Neural progenitor cell (in vitro differentiated cells): ENCODE measurements around the gene NCDN. TPM values are rescaled to one million over a fixed set of nuclear protein-coding genes. Genes with fewer than 3 reads are reported as not detected.
"Not testable (repeated sequence)": the region's sequence is repeated elsewhere in the genome, so short reads cannot be mapped to it uniquely, and the experiment has no call there.

Experiments
- DNase-seq: peaks from one replicate; pipeline ENCODE4 v3.0.0-alpha.2; 2016; ENCODE audit warnings: low spot score
- H2AFZ ChIP-seq: fragments of 200-600 bp; sonication (generic); replicated peaks from 2 replicates; pipeline ENCODE4 v1.6.1; 2016; ENCODE audit warnings: antibody characterized with exemption
- H3F3A ChIP-seq: fragments of 200-600 bp; sonication (generic); 2 replicates; pipeline ENCODE4 v1.6.1; 2016; ENCODE audit warnings: antibody characterized with exemption, low read depth
- H3K27ac ChIP-seq: fragments of 200-600 bp; sonication (generic); 2 replicates; pipeline ENCODE4 v1.5.1; 2016; ENCODE audit warnings: mild to moderate bottlenecking
- H3K27me3 ChIP-seq: fragments of 200-600 bp; sonication (generic); 2 replicates; pipeline ENCODE4 v1.6.1; 2016; ENCODE audit warnings: mild to moderate bottlenecking, moderate library complexity
- H3K36me3 ChIP-seq: fragments of 200-600 bp; sonication (generic); 2 replicates; pipeline ENCODE4 v1.5.1; 2016
- H3K4me1 ChIP-seq: fragments of 200-600 bp; sonication (generic); 2 replicates; pipeline ENCODE4 v1.6.1; 2016; ENCODE audit warnings: mixed run types
- H3K4me2 ChIP-seq: fragments of 200-600 bp; sonication (generic); 2 replicates; pipeline ENCODE4 v1.6.1; 2016
- H3K4me3 ChIP-seq: fragments of 200-600 bp; sonication (generic); 2 replicates; pipeline ENCODE4 v1.5.1; 2016
- H3K79me2 ChIP-seq: fragments of 200-600 bp; sonication (generic); 2 replicates; pipeline ENCODE4 v1.6.1; 2016; ENCODE audit warnings: low read depth
- H3K9ac ChIP-seq: fragments of 200-600 bp; sonication (generic); 2 replicates; pipeline ENCODE4 v1.6.1; 2016
- H3K9me3 ChIP-seq: fragments of 200-600 bp; sonication (generic); 2 replicates; pipeline ENCODE4 v1.5.1; 2016; ENCODE audit warnings: low read depth
- H4K20me1 ChIP-seq: fragments of 200-600 bp; sonication (generic); 2 replicates; pipeline ENCODE4 v1.6.1; 2016; ENCODE audit warnings: low read depth
- H3K27ac Mint-ChIP-seq: 3 replicates; pipeline ENCODE4 v1.8.0; 2021; ENCODE audit warnings: mixed read lengths
- H3K27me3 Mint-ChIP-seq: 2 replicates; pipeline ENCODE4 v1.8.0; 2022; ENCODE audit warnings: low read depth, mild to moderate bottlenecking, inconsistent platforms, moderate library complexity, mixed read lengths; ENCODE audit not compliant: insufficient read depth
- H3K36me3 Mint-ChIP-seq: 3 replicates; pipeline ENCODE4 v1.8.0; 2021; ENCODE audit warnings: mixed read lengths
- H3K4me1 Mint-ChIP-seq: 3 replicates; pipeline ENCODE4 v1.8.0; 2021; ENCODE audit warnings: mixed read lengths
- H3K4me3 Mint-ChIP-seq: 3 replicates; pipeline ENCODE4 v1.8.0; 2021; ENCODE audit warnings: mild to moderate bottlenecking, moderate library complexity, mixed read lengths
- H3K9me3 Mint-ChIP-seq: 3 replicates; pipeline ENCODE4 v1.8.0; 2020; ENCODE audit warnings: mixed read lengths
- CTCF ChIP-seq: fragments of 200-600 bp; sonication (generic); IDR thresholded peaks from 2 replicates; pipeline ENCODE4 v1.5.1; 2017; ENCODE audit warnings: antibody characterized with exemption, mild to moderate bottlenecking
- EZH2 ChIP-seq: fragments of 200-600 bp; sonication (generic); IDR thresholded peaks from 2 replicates; pipeline ENCODE4 v1.6.1; 2017; ENCODE audit warnings: antibody characterized with exemption, mild to moderate bottlenecking, moderate library complexity
- EZH2phosphoT487 ChIP-seq: fragments of 200-600 bp; sonication (generic); IDR thresholded peaks from 2 replicates; pipeline ENCODE4 v1.6.1; 2017; ENCODE audit warnings: antibody characterized with exemption
- total RNA-seq: library from RNA; depleted of rRNA; stranded (reverse); fragments of >200 nt; gene quantifications from 2 replicates; pipeline ENCODE4 v1.2.3, GENCODE V29; 2015; ENCODE audit warnings: low replicate concordance

Gene NCDN
- total RNA-seq, 1 donor from 2014 or later, result 5.8 TPM

- peak overlapping the region; percentile 42 for H3K4me3 Mint-ChIP-seq
- no peak overlapping the region for H3K27ac Mint-ChIP-seq
- H3K27ac ChIP-seq, result no peak overlapping the region
- H3K9ac ChIP-seq, result no peak overlapping the region
- H3K9me3 ChIP-seq, result no peaks in the 10 kb centered on the region
- H3F3A ChIP-seq, result peaks cover 27% of the 10 kb centered on the region
- peaks cover 36% of the 10 kb centered on the region for H4K20me1 ChIP-seq
- peaks cover 22% of the 10 kb centered on the region for H3K4me1 Mint-ChIP-seq
- no peaks in the 10 kb centered on the region for H3K79me2 ChIP-seq
- H2AFZ ChIP-seq, result peak overlapping the region; percentile 77
- peaks cover 46% of the 10 kb centered on the region for H3K27me3 Mint-ChIP-seq
- H3K4me3 ChIP-seq, result peak overlapping the region; percentile 41
- H3K27me3 ChIP-seq, result peaks cover 80% of the 10 kb centered on the region
- no peaks in the 10 kb centered on the region for H3K36me3 ChIP-seq
- H3K4me1 ChIP-seq, result peaks cover 13% of the 10 kb centered on the region
- DNase-seq, result peak; percentile 42
- peak overlapping the region; percentile 80 for H3K4me2 ChIP-seq
- H3K9me3 Mint-ChIP-seq, result peaks cover 3% of the 10 kb centered on the region
- peaks cover 2% of the 10 kb centered on the region for H3K36me3 Mint-ChIP-seq
- TF ChIP-seq EZH2 (peak; percentile 97), EZH2phosphoT487 (peak; percentile 93), CTCF (no peak)
Observed at GRCh38 chr1:35577071-35577998, 19.7 kb downstream of the NCDN start.

GRCh38 chr1:35580949-35581388 lies 23.4 kb downstream of the NCDN start:
- no peak overlapping the region for H3K9ac ChIP-seq
- H3K36me3 ChIP-seq, result no peaks in the 10 kb centered on the region
- no peaks in the 10 kb centered on the region for H3K9me3 ChIP-seq
- no peak overlapping the region for H3K27ac ChIP-seq
- Mint-ChIP-seq H3K36me3 (no peaks in the 10 kb centered on the region), H3K4me3 (no peak overlapping the region), H3K27ac (no peak overlapping the region), H3K27me3 (peaks cover 20% of the 10 kb centered on the region), H3K4me1 (peaks cover 11% of the 10 kb centered on the region), H3K9me3 (peaks cover 3% of the 10 kb centered on the region)
- no peaks in the 10 kb centered on the region for H3K79me2 ChIP-seq
- no peak overlapping the region for H2AFZ ChIP-seq
- peaks cover 7% of the 10 kb centered on the region for H3K4me1 ChIP-seq
- H3K27me3 ChIP-seq, result peaks cover 43% of the 10 kb centered on the region
- peaks cover 12% of the 10 kb centered on the region for H4K20me1 ChIP-seq
- H3F3A ChIP-seq, result peaks cover 12% of the 10 kb centered on the region
- TF ChIP-seq CTCF (no peak), EZH2 (no peak), EZH2phosphoT487 (no peak)
- H3K4me3 ChIP-seq, result no peak overlapping the region
- H3K4me2 ChIP-seq, result no peak overlapping the region
- DNase-seq, result no peak

GRCh38 chr1:35581621-35582020 lies 24.0 kb downstream of the NCDN start:
- not testable (repeated sequence) for H2AFZ ChIP-seq, H4K20me1 ChIP-seq, H3K4me3 ChIP-seq, H3K36me3 ChIP-seq, H3K79me2 ChIP-seq, H3K9me3 Mint-ChIP-seq, H3K9me3 ChIP-seq, H3K4me3 Mint-ChIP-seq, DNase-seq, H3K9ac ChIP-seq, H3K4me2 ChIP-seq, H3K36me3 Mint-ChIP-seq, H3K4me1 Mint-ChIP-seq, H3F3A ChIP-seq, H3K27ac ChIP-seq, H3K27ac Mint-ChIP-seq, H3K4me1 ChIP-seq
- H3K27me3 ChIP-seq, result peaks cover 37% of the 10 kb centered on the region
- peaks cover 13% of the 10 kb centered on the region for H3K27me3 Mint-ChIP-seq

- Histone ChIP-seq H3K36me3 (no peaks in the 10 kb centered on the region), H3K4me3 (no peak overlapping the region), H4K20me1 (no peaks in the 10 kb centered on the region), H2AFZ (no peak overlapping the region), H3K27me3 (peaks cover under 1% of the 10 kb centered on the region), H3K79me2 (no peaks in the 10 kb centered on the region), H3K27ac (no peak overlapping the region), H3F3A (no peaks in the 10 kb centered on the region), H3K9ac (no peak overlapping the region), H3K9me3 (no peaks in the 10 kb centered on the region), H3K4me2 (no peak overlapping the region), H3K4me1 (no peaks in the 10 kb centered on the region)
- H3K36me3 Mint-ChIP-seq, result no peaks in the 10 kb centered on the region
- no peak for TF ChIP-seq CTCF
- no peak for TF ChIP-seq EZH2phosphoT487
- no peak for TF ChIP-seq EZH2
- no peak overlapping the region for H3K4me3 Mint-ChIP-seq
- DNase-seq, result no peak
- H3K9me3 Mint-ChIP-seq, result no peaks in the 10 kb centered on the region
- peaks cover 4% of the 10 kb centered on the region for H3K27me3 Mint-ChIP-seq
- H3K4me1 Mint-ChIP-seq, result no peaks in the 10 kb centered on the region
- no peak overlapping the region for H3K27ac Mint-ChIP-seq
Observed at GRCh38 chr1:35585281-35585680, 27.7 kb downstream of the NCDN start.

GRCh38 chr1:35585805-35586204 lies 28.2 kb downstream of the NCDN start:
- not testable (repeated sequence) for H3K4me1 Mint-ChIP-seq, H3K4me3 Mint-ChIP-seq, H3K36me3 ChIP-seq, H3K27me3 ChIP-seq, H3K9ac ChIP-seq, H2AFZ ChIP-seq, H3K27ac ChIP-seq, H3K4me1 ChIP-seq, H3K4me3 ChIP-seq, H3K36me3 Mint-ChIP-seq, H3K9me3 ChIP-seq, H3K79me2 ChIP-seq, H3K27me3 Mint-ChIP-seq, H3K27ac Mint-ChIP-seq, H3K9me3 Mint-ChIP-seq, H4K20me1 ChIP-seq, DNase-seq, H3K4me2 ChIP-seq, H3F3A ChIP-seq
